NCI-H2081 treated with DMSO at 0.1 percent for 48 hours (cell line): ENCODE results near the gene NTN1.

ENCODE experiments used
- DNase-seq: peaks from one replicate; lab custom pipeline; 2025; lab: John Stamatoyannopoulos, UW

NTN1 gene

DNA sequence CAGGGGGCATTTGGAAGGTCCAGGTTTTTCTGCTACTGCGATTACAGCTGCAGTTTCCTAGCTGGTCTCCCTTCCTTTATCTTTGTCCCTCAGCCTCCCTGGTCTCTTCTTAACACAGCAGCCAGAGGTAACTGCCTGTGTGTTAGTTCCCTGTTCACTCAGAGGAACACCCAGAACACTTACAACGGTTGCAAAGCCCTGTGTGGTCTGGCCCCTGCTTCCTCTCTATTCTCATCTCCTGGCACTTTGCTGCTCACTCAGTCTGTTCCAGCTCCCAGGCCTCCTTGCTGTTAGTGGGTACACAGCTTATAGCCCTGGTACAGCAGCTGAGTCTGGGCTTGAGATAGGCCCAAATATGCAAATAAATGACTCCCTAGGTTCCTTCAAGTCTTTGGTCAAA lies 16.4 kb downstream of the NTN1 start:
- no peak for DNase-seq

DNA sequence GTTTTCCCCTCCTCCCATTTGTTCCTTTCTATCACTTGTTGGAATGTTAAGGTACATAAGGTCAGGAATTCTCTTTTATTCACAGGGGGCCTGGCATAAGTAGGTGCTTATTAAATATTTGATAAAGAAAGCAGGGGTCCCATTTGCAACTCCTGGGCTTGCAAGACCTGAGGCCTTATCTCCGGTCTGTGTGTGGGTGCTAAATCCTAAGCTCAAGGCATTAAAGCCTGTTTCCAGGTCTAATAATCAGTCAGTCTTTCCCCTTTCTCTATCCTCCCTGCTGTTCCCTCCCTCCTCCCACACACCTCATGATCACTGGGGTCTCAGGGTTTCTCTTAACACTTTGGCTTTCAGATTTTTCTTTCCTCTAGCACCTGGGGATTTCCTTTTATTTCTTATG lies 17.1 kb downstream of the NTN1 start:
- DNase-seq = no peak

DNA sequence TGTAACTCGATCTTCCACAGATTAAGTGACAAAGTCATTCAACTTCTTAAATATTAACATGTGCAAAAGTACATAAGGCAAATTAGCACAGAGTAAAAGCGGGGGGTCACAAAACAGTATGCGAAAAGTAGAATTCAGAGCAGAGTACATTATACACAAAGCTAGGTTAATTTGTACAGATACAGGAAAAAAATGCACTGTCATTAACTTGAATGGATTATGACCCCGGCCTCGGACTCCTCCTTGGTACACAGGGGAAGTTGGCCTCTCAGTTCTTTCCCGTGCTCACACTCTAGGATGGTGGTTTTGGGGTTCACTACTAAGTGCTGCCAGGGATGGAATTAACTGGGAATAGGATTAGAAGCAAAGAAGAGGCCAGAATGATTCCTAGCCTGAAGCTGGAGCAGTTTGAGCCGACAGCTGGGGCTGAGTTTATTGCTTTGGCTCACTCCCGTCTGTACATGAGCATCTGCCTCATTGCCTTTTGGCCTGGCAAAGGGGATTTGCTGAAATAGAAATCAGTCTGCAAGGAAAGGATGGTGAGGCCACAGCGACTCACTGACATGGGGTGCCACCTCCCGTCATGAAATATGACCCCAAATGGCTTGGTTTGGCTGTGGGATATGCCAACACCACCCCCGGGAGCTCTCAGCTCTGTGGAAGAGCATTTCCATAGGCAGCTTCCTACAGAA lies 23.6 kb downstream of the NTN1 start:
- DNase-seq = no peak

DNA sequence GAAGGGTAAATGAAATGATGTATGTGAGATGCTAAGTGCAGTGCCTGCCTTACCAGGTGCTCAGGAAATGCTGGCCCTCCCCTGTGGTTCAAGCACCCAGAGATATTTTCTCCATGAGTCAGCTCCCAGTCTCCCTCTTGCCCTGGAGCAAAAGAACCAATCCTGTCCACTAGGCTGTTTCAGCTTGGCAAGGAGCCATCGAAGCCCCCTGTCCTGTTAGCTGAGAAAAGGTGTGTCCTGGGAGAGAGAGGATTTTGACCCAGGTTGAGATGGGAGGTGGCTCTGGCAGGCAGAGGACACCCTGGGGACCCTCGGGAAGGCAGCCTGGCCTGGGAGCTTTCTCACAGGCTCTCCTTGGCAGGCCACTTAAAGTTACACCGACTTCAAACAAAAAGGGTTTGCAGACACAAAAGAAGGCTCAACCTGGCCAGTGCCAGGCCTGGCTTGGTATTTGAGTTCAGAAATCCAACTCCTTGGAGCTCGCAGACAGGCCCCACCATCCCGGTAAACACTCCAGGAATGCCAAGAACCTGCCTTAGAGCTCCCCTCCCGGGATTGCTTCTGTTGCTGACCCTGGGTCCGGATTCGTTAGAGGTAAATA lies 29.6 kb downstream of the NTN1 start:
- no peak for DNase-seq

DNA sequence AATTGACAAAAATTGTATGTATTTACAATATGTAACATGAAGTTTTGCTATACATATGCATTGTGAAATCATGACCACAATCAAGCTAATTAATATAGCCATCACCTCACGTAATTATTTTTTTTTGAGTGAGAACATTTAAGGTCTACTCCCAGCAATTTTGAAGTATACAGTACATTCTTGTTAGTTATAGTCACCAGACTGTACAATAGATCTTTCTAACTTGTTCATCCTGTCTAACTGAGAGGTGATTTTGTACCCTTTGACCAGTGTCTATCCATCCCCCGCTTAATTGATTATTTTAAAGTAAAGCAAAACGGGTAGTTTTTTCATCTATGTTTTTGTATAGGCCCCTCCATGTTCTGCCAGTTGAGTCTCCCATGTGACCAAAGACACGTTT lies 30.3 kb downstream of the NTN1 start:
- no peak for DNase-seq

DNA sequence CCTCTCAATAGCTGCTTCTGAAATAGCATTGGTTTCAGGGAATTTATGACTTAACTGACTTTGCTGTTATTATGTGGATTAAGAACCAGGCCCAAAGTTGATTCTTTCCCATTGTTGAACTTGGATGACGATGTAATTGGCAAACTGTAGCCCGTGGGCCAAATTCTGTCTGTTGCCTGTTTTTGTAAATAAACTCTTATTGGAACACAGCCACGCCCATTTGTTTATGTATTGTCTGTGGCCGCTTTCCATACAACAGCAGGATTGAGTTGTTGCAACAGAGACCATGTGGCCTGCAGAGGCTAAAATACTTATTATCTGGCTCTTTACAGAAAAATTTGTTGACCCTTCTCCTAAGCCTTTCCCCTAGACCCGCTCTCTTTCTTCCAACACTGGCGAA lies 31.6 kb downstream of the NTN1 start:
- no peak for DNase-seq

DNA sequence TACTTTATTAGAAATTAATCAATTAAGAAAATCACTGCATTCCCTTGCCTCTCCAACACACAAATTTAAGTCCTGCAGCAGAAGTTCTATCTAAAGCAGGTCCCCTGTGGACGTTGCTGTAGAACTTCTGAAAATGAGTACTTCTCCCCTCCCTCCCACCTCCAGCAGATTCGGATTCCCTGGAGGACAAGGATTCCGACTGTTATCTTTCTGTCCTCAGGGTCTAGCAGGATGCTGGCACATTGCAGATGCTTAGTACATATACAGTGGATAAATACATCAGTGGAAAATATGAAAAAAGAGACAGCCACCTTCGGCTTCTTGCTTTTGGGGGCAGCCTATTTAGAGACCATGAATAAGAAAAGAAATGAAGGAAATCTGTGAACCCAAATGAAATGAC lies 32.1 kb downstream of the NTN1 start:
- DNase-seq = no peak

DNA sequence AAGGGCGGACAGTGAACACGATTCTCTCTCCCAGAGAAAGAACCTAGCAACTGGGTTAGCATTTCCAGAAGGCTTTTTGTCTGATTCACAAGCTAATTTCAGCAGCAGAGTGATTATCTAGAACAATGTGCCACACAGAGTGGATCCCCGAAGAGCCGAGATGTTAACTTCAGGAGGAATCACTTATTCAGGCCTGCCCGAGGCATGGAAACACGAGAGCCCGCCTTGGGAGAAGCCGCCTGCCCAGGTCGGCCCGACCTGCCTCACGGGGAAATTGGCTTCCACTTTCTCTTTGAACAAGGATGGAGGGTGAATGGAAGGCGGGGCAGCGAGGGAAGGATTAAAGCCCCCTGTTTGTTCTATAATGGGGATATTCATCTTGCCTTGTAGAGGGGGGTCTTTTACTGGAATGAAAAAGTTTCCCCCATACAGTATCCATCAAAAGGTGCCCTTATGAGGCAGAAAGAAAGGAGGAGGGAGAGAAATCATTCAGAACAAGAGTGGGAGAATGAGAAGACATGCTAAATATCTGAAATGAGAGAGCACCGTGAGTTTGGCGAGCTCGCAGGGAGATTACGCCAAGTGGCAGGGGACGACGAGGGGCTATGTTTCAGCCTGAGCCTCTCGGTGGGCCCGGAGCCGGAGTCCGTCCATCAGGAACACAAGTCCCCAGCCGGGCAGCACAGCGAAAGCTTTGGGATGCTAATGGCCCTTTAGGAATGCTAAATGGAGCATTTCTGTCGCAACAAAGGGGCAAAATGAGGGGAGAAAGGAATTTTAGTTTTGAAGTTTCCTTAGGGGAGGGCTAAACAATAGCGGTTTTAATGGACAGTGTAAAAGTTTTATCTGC lies 33.0 kb downstream of the NTN1 start:
- no peak for DNase-seq

DNA sequence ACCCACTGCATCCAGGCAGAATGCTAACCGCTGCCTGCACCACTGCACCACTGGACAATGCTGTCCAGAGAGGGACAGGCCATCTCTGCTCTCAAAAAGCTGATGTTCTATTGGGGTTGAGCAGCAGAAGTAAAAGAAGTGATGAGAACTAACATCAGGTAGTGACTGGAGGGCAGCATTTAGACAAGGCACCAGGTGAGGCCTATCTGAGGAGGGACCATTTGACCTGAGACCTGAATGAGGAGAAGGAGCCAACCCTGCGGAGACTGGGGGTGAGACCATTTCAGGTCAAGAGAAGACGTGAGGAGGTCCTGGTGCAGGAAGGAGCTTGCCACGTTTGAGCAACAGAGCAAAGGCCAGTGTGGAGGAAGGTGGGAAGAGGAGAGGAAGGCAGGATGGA lies 34.0 kb downstream of the NTN1 start:
- DNase-seq = no peak

DNA sequence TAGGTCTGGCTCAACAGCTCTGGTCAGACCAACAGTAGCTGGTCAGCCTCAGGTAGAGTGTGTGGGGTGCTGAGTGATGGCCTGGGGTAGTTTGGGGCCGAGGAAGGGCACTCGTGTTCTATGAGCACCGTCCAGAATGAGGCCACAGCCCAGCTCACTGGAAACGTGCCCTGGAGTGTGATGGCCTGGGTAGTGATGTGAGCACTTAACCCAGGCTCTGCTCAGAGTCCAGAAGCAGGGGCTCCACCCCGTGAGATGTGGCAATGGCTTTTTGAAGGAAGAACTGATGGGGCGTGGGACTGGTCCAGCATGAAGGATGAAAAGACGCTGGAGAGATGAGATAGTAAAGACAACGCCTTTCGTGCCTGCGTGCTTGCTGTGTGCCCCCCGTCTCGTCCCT lies 35.3 kb downstream of the NTN1 start:
- no peak for DNase-seq

DNA sequence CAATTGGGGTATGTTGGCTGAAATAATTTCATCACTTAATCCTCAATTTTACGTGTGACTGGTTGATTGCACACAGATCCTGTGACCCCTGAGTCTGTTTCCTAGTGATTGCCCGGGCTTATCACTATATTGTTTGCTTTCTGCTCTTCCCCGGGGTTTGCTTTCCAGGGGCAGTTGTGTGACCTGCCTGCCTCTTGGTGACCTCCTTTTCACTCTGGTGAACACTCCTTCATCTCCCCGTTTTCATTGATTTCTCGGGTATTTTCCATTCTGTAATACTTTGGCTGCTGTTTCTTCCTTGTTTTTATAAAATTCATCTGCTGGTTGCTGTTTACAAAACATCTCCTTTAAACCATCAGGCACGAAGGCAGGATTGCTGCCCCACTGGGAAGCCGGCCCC lies 36.0 kb downstream of the NTN1 start:
- no peak for DNase-seq

DNA sequence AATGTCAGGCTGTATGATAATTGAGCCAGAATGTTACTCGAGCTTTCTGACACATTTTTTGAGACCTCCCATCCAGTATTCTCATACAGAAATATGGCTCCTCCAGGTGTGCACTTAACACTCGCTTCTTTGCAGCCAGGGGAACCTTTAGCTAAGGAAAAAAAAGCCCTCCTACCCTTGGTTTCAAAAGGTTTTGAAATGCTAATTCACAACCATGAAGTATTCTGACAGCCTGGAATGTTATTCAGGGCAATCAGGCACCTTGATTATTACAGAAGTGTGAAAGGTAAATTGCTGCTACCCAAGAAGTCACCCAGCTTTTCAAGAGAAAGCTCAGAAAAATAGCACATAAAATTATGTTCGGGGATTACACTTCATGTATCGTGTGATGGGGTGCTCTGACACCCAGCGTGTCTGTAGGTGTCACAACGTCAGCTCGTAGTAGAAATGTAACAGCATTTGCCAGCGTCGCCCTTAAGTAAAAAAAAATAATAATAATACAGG lies 41.1 kb downstream of the NTN1 start:
- no peak for DNase-seq

DNA sequence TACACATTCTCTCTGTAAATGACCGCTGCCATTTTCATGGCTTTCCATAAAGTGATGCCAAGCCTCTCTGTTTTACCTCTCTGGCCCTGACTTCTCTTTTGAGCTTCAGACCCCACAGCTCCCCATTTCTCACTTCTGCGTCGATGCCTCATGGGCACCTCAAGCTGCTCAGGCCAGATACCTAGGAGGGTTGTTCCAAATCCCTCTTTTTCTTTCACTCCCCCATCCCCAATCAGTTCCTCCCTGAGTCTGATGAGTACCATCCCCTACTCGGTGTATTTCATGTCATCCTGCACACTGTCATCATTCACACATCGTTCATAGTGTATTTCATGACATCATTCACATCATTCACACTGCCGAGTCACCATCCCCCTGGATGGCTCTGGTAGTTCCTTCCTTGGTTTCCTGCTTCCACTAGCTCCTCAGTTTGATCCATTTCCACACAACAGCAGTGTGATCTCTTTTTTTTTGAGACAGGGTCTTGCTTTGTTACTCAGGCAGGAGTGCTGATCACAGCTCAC lies 43.1 kb downstream of the NTN1 start:
- no peak for DNase-seq

DNA sequence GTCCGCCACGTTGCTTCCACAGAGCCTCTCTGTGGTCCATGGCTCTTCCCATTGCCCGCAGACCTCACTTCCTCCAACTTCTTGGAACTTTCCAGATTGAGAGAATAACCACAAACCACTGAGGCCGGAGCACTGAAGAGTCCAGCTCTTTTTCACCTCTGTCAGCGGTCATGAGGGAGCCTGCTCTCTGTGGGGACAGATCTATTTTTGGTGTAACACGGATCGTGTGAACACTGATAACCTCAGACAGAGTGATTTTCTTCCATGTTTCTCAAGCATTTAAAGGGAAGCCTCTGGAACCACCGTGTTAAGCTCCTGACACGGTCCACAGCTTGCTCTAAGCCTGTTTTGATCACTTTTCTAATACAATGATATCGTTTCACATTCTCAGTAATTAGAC lies 49.7 kb downstream of the NTN1 start:
- no peak for DNase-seq

DNA sequence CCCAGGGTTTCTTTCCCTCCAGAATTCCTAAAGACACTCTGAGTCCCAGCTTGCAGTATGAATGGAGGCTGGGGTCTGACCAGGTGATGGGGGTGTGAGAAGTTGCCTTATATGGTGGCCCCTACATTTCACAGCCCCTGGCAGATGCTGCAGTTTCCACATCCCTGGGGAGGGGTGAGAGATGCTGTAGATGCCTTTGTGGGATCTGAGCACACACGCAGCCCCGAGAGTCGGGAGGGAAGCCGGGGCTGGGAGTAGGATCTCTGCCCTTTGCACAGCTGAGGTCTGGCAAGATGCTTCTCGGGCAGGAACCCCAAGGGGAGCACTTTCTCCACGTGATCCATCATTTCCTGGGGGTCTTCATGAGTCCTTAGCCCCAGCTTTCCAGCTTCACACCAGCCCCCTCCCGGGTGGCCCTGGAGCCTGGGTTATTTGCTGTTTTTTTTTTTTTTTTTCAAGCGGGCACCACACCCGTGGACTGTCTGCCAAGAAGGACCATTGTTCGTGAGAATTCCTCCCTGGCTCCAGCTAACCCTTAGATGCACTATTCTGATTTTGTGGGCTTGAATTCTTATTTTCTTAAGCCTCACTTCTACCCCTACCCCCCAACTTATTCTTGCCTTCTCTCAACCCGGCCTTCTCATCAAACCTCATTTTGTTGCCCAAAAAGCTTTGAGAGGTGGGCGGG lies 50.6 kb downstream of the NTN1 start:
- no peak for DNase-seq

DNA sequence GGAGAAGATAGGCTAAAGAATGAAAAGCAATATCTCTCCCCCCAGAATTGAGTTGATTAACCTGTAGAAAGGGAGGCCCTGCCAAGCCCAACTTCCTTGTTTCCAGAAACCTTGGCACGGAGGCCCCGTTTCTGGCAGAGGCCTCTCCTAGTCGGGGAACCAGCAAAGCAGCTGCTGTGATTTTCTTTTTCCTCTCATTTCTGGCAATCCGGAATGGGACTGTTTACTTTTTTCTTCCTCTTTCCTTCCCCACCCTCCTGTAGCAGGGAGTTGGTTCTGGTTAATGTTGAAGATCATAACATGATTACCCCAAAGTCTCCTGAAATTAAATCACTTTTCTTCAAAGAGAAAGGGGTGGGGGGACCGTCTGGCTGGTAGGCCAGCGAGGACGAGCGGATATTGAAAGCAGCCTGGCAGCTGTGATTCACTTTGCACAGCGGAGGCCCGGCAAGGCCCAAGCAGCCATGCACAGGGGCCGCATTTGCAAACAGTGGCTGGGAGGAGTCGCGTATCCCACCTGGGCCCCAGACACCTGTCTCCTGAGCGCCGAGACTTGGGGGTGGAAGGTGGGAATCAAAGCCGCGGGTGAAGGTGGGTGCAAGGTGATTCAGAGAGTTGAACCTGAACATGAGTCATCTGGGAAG lies 51.5 kb downstream of the NTN1 start:
- DNase-seq = no peak

DNA sequence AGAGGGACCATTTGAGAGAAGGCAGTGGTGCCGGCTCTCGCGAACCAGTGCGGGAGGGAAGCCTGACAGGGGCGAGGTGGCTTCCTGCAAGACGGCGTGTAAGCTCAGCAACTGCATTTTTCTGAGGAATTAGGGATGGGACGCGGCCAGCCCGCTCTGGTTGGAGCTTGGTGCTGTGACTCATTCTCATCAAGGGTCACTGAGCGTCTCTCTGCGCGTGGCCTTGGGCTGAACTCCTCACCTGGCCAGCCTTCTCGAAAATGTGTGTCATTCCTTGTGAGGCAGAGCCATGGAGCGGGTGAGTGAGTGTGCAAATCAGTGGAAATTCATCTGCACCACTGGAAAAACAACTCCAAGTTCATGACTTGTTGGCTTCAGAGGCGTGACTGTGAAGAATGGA lies 52.8 kb downstream of the NTN1 start:
- no peak for DNase-seq

DNA sequence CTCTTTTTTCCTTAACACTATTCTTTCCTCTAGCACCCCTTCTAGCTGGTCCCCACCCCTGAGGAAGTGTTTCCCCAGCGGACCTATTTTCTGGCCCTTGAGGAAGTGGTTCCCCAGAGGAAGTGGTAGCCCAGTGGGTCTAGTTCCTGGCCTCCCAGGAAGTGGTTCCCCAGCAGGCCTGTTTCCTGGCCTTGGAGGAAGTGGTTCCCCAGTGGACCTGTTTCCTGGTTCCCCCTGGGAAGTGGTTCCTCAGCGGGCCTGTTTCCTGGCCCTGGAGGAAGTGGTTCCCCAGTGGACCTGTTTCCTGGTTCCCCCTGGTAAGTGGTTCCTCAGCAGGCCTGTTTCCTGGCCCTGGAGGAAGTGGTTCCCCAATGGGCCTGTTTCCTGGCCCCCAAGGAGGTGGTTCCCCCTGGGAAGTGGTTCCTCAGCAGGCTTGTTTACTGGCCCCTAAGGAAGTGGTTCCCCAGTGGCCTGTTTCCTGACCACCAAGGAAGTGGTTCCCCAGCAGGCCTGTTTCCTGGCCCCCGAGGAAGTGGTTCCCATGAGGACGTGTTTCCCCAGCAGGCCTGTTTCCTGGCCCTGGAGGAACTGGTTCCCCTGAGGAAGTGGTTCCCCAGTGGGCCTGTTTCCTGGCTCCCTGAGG lies 58.3 kb downstream of the NTN1 start:
- no peak for DNase-seq

DNA sequence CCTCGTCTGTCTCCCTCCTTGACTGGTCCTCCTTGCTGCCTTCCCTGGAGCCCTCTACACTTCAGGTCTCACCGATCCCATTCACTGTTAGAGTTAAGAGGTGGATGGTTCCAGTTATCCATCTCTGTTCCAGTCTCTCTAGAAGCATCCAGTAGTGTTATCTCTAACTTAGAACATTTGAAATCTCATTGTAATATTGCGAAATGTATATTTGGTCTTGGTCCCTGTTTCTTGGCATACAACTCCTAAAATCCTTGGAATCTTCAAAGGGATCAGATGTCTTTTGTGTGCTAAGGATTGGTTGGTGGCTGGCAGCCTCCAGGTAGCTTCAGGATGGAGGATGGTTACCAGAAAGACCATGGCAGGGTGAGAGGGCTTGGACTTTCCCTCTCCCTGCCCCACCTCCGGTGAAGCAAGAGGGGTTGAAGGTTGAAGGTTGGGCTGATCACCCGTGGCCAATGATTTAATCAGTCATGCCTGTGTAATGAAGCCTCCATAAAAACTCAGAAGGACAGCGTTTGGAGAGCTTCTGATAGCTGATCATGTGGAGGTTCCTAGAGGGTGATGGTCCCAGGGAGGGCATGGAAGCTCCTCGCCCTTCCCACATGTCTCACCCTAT lies 59.1 kb downstream of the NTN1 start:
- no peak for DNase-seq

DNA sequence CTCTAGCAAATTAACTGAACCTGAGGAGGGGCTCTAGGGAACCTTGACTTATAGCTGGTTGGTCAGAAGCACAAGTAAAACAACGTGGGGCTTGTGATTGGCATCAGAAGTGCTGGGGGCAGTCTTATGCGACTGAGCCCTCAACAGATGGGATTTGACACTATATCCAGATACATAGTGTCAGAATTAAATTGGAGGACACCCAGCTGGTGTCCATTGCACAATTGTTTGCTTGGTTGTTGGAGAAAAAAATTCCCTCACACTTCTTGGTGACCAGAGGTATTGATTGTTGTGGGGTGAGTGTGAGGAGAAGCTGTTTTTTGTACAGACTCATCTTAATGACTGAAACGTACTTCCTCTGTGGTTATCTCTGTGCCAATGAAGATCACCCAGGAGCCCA lies 59.7 kb downstream of the NTN1 start:
- DNase-seq = no peak

DNA sequence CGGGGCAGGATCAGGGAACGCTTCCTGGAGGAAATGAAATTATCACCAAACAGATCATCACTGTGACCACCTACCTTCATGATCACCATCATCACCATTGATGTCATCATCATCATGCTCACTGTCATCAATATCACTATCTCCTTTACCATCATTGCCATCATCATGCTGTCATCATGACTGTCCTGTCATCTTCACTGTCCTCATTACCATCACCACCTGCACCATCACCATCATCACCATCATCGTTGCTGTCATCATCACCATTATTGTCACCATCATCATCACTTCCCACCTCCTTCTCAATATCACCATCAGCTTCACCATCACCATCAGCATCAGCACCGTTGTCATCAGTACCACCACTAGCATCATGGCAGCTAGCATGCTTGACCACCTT lies 65.3 kb downstream of the NTN1 start:
- no peak for DNase-seq
